WTC11 (cell line): ENCODE results near the gene NR3C1.

Experiments
- ATF2 ChIP-seq: sonication (generic); formaldehyde crosslinking; IDR thresholded peaks from 2 replicates; pipeline ENCODE4 v1.8.1; 2022; ENCODE audit warnings: low read depth, missing genetic modification reagents, borderline replicate concordance
- CTCF ChIP-seq: fragments of 200-600 bp; IDR thresholded peaks from 2 replicates; pipeline ENCODE4 v1.8.0; 2022; ENCODE audit warnings: antibody characterized with exemption
- ERG ChIP-seq: fragments of 250-450 bp; sonication (Bioruptor Pico); IDR thresholded peaks from 2 replicates; pipeline ENCODE4 v1.8.0; 2021; ENCODE audit warnings: mild to moderate bottlenecking
- ETV6 ChIP-seq: sonication (generic); formaldehyde crosslinking; IDR thresholded peaks from 2 replicates; pipeline ENCODE4 v1.8.1; 2022; ENCODE audit warnings: mild to moderate bottlenecking, missing genetic modification reagents
- TP53 ChIP-seq: sonication (generic); formaldehyde crosslinking; IDR thresholded peaks from 2 replicates; pipeline ENCODE4 v1.8.1; 2023; ENCODE audit warnings: mild to moderate bottlenecking, missing genetic modification reagents

- TF ChIP-seq CTCF (no peak), TP53 (no peak), ETV6 (CRISPR knock-in tag) (no peak), ATF2 (CRISPR knock-in tag) (no peak), ERG (no peak)
These were observed 91.5 kb downstream of the NR3C1 start for GRCh38 chr5:143311955-143312354.
